ENCODE data around the gene BCL11B.

The BCL11B gene

DNA sequence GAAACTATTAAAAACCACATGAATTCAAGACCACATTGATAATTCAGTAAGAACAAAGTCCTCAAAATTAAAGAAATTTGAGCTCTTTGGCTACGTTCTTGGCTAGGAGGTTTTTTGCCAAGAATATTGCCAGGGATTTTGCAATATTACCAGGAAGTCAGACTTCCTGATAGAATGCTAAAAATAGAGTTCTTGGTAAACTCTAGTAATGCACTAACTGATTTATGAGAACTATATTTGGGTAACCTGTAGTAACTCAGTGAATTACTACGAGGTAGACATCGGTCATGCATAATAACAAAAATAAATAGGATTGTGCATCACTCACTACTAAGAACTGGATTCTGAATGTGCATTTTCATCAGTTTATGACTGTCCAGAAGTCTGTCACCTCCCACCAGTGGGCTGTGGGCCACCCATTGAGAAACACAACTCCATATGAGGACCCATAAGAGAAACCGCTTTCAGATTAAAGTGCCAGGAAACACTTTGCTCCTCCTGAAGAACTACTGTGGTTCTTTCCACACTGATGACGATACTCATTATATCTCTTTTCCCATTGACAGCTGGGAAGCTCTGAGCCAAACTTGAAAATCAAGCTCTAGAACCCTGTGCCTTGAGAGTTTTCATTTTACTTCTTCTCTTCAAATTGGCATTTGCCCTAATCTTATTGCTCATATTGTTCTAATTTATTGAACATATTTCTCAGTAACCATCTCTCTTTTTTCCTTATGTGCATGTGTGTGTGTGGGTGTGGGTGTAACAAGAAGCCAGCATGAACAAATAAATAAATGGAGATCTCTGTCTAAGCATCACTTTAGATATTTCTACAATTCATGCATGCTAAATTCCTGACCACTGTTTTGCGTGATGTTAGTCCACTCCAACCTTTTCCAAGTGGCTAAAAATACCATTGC is 116.6 kb downstream of the BCL11B start:
- TF ChIP-seq, protein P1, sequence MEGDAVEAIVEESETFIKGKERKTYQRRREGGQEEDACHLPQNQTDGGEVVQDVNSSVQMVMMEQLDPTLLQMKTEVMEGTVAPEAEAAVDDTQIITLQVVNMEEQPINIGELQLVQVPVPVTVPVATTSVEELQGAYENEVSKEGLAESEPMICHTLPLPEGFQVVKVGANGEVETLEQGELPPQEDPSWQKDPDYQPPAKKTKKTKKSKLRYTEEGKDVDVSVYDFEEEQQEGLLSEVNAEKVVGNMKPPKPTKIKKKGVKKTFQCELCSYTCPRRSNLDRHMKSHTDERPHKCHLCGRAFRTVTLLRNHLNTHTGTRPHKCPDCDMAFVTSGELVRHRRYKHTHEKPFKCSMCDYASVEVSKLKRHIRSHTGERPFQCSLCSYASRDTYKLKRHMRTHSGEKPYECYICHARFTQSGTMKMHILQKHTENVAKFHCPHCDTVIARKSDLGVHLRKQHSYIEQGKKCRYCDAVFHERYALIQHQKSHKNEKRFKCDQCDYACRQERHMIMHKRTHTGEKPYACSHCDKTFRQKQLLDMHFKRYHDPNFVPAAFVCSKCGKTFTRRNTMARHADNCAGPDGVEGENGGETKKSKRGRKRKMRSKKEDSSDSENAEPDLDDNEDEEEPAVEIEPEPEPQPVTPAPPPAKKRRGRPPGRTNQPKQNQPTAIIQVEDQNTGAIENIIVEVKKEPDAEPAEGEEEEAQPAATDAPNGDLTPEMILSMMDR (IDR thresholded peaks at IDR 0.05; ENCODE audit: insufficient read depth, low read length, poor library complexity, severe bottlenecking), result no peak
- TF ChIP-seq EZH2phosphoT487 (conservative IDR thresholded peaks at IDR 0.05; ENCODE audit: low read length), result no peak
- Histone ChIP-seq H3K36me3 (ENCODE audit: low read length) (no peaks in the 10 kb centered on the region), H3K79me2 (ENCODE audit: insufficient read depth, low read length) (no peaks in the 10 kb centered on the region), H3K4me3 (ENCODE audit: insufficient read depth, low read length, poor library complexity, severe bottlenecking) (no peak overlapping the region), H3K27ac (ENCODE audit: low read depth, low read length) (no peak overlapping the region), H3K9me2 (replicated peaks; ENCODE audit: insufficient read depth, low read length) (no peaks in the 10 kb centered on the region), H3K27me3 (ENCODE audit: low read length) (no peaks in the 10 kb centered on the region), H3F3A (ENCODE audit: insufficient read depth) (no peaks in the 10 kb centered on the region), H3K9me3 (ENCODE audit: insufficient read depth, low read length) (no peaks in the 10 kb centered on the region), H2AFZ (ENCODE audit: low read depth, low read length, severe bottlenecking) (no peak overlapping the region), H3K4me2 (ENCODE audit: low read depth, low read length, poor library complexity, severe bottlenecking) (no peak overlapping the region), H4K20me1 (ENCODE audit: low read depth, low read length) (no peaks in the 10 kb centered on the region), H3K9ac (ENCODE audit: low read length) (no peak overlapping the region)

DNA sequence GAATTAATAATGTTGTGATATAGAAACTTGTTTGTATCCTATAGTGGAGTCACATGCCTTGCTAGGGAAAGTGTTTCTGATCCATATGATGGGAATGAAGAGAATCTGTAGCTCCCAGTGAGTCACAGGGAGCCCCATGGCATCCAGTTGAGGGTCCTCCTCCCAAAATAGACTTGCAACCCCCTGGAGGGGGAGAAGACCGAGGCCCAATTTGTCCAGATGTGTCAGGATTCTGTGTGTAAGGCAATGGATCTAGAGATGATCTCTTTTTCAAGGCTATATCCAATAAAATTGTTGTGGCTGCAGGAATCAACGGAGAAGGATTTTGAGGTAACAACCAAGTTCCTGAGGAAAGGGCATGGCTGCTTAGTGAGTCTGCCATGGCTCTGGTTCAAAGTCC is 121.8 kb downstream of the BCL11B start:
- Histone ChIP-seq H3K27ac (ENCODE audit: low read depth, low read length) (no peak overlapping the region), H3K9me2 (replicated peaks; ENCODE audit: insufficient read depth, low read length) (no peaks in the 10 kb centered on the region), H3K79me2 (ENCODE audit: insufficient read depth, low read length) (no peaks in the 10 kb centered on the region), H3K27me3 (ENCODE audit: low read length) (0 out of 2 replicates have a peak, but pooled peaks cover 3% of the 10 kb centered on the region), H3K4me2 (ENCODE audit: low read depth, low read length, poor library complexity, severe bottlenecking) (no peak overlapping the region), H4K20me1 (ENCODE audit: low read depth, low read length) (no peaks in the 10 kb centered on the region), H2AFZ (ENCODE audit: low read depth, low read length, severe bottlenecking) (no peak overlapping the region), H3K36me3 (ENCODE audit: low read length) (no peaks in the 10 kb centered on the region), H3K4me3 (ENCODE audit: insufficient read depth, low read length, poor library complexity, severe bottlenecking) (no peak overlapping the region), H3K9ac (ENCODE audit: low read length) (no peak overlapping the region), H3K9me3 (ENCODE audit: insufficient read depth, low read length) (no peaks in the 10 kb centered on the region), H3F3A (ENCODE audit: insufficient read depth) (no peaks in the 10 kb centered on the region)
- TF ChIP-seq EZH2phosphoT487 (conservative IDR thresholded peaks at IDR 0.05; ENCODE audit: low read length), result no peak
- TF ChIP-seq, protein P1 (IDR thresholded peaks at IDR 0.05; ENCODE audit: insufficient read depth, low read length, poor library complexity, severe bottlenecking), result no peak

DNA sequence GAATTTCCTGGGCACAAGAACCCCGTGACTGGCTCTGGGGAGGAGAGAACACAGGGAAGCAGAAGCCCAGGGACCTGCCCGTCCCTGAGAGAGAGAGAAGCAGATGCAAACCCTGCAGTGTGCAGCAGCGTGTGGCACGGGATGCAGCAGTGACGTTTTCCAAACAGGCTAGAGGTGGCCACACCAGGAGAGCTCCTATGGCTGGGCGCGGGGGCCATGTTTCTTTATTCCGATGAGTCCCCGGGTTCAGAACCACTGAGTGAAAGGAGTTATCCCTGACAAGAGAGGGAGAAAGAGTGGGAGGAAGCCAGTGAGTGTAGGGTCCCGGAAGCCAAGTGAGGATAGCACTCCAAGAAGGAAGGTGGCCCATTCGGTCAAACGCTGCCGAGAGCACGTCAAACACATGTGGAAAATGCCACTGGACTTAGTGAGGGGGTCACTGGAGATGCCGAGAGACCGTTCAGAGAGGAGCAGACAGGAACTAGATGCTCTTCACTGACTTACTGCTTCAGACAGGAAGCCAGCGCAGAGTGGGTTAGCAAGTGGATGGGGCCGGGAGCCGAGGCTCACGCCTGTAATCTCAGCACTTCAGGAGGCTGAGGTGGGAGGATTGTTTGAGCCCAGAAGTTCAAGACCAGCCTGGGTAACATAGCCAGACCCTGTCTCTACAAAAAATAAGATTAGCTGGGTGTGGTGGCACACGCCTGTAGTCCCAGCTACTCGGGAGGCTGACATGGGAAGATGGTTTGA is 123.0 kb downstream of the BCL11B start:
- Histone ChIP-seq H3K79me2 (ENCODE audit: insufficient read depth, low read length) (no peaks in the 10 kb centered on the region), H2AFZ (ENCODE audit: low read depth, low read length, severe bottlenecking) (no peak overlapping the region), H3K4me2 (ENCODE audit: low read depth, low read length, poor library complexity, severe bottlenecking) (no peak overlapping the region), H3K9me3 (ENCODE audit: insufficient read depth, low read length) (no peaks in the 10 kb centered on the region), H3K36me3 (ENCODE audit: low read length) (no peaks in the 10 kb centered on the region), H3K9me2 (replicated peaks; ENCODE audit: insufficient read depth, low read length) (no peaks in the 10 kb centered on the region), H4K20me1 (ENCODE audit: low read depth, low read length) (no peaks in the 10 kb centered on the region), H3F3A (ENCODE audit: insufficient read depth) (no peaks in the 10 kb centered on the region), H3K27ac (ENCODE audit: low read depth, low read length) (no peak overlapping the region), H3K27me3 (ENCODE audit: low read length) (0 out of 2 replicates have a peak, but pooled peaks cover 3% of the 10 kb centered on the region), H3K9ac (ENCODE audit: low read length) (no peak overlapping the region), H3K4me3 (ENCODE audit: insufficient read depth, low read length, poor library complexity, severe bottlenecking) (no peak overlapping the region)
- no peak for TF ChIP-seq EZH2phosphoT487 (conservative IDR thresholded peaks at IDR 0.05; ENCODE audit: low read length)
- TF ChIP-seq, protein P1 (IDR thresholded peaks at IDR 0.05; ENCODE audit: insufficient read depth, low read length, poor library complexity, severe bottlenecking), result no peak

Measured in SU-DHL-6 (cell line).